Stimulated activated effector memory CD8-positive, alpha-beta T cell treated with anti-CD3 and anti-CD28 coated beads, Interleukin-12 subunit alpha, Interleukin-12 subunit beta, amount 100 ng/mL, for 72 hours (primary cell): ENCODE data around the gene CREG1.

Experiments used
- ATAC-seq: fragments of 150-1000 bp; cut with Tn5 transposase; 2 replicates; pipeline ENCODE4 v1.10.0; 2021
- DNase-seq, 2 donors: peaks; one replicate each; pipeline ENCODE4 v3.0.0; 2021 to 2022; ENCODE audit warnings: low spot score in 2 of 2
- H3K27ac Mint-ChIP-seq: one replicate; pipeline ENCODE4 v1.8.0; 2022; ENCODE audit warnings: mild to moderate bottlenecking, mixed read lengths
- H3K36me3 Mint-ChIP-seq: one replicate; pipeline ENCODE4 v1.8.0; 2022; ENCODE audit warnings: mild to moderate bottlenecking, mixed read lengths
- H3K4me1 Mint-ChIP-seq: one replicate; pipeline ENCODE4 v1.8.0; 2022; ENCODE audit warnings: mixed read lengths
- H3K4me3 Mint-ChIP-seq: one replicate; pipeline ENCODE4 v1.8.0; 2022; ENCODE audit warnings: mild to moderate bottlenecking, mixed read lengths
- H3K9me3 Mint-ChIP-seq: one replicate; pipeline ENCODE4 v1.8.0; 2022; ENCODE audit warnings: mixed read lengths

The CREG1 gene

GRCh38 chr1:167548059-167548932 lies 5.3 kb downstream of the CREG1 start:
- Mint-ChIP-seq H3K36me3 (peaks cover 29% of the 10 kb centered on the region), H3K4me3 (no peak overlapping the region), H3K27ac (no peak overlapping the region), H3K4me1 (peaks cover 38% of the 10 kb centered on the region), H3K9me3 (no peaks in the 10 kb centered on the region)
- ATAC-seq (no peak), DNase-seq (no peak)

- no peak for DNase-seq
- no peak overlapping the region for H3K27ac Mint-ChIP-seq
- no peaks in the 10 kb centered on the region for H3K9me3 Mint-ChIP-seq
- peaks cover 29% of the 10 kb centered on the region for H3K36me3 Mint-ChIP-seq
- no peak for ATAC-seq
- peaks cover 40% of the 10 kb centered on the region for H3K4me1 Mint-ChIP-seq
- H3K4me3 Mint-ChIP-seq, result no peak overlapping the region
Measured at GRCh38 chr1:167546935-167547334, 6.6 kb downstream of the CREG1 start.

GRCh38 chr1:167545349-167545748 lies 8.2 kb downstream of the CREG1 start:
- H3K9me3 Mint-ChIP-seq, result no peaks in the 10 kb centered on the region
- peaks cover 29% of the 10 kb centered on the region for H3K36me3 Mint-ChIP-seq
- no peak for ATAC-seq
- H3K4me3 Mint-ChIP-seq, result no peak overlapping the region
- no peak overlapping the region for H3K27ac Mint-ChIP-seq
- H3K4me1 Mint-ChIP-seq, result peaks cover 41% of the 10 kb centered on the region
- DNase-seq, result no peak

- Mint-ChIP-seq H3K27ac (no peak overlapping the region), H3K9me3 (no peaks in the 10 kb centered on the region), H3K4me3 (no peak overlapping the region), H3K4me1 (peaks cover 45% of the 10 kb centered on the region), H3K36me3 (peaks cover 29% of the 10 kb centered on the region)
- DNase-seq (no peak), ATAC-seq (no peak)
Measured at GRCh38 chr1:167544447-167545093, 9.0 kb downstream of the CREG1 start.

GRCh38 chr1:167543199-167543990 lies 10.2 kb downstream of the CREG1 start:
- Mint-ChIP-seq H3K27ac (no peak overlapping the region), H3K9me3 (no peaks in the 10 kb centered on the region)

DNA sequence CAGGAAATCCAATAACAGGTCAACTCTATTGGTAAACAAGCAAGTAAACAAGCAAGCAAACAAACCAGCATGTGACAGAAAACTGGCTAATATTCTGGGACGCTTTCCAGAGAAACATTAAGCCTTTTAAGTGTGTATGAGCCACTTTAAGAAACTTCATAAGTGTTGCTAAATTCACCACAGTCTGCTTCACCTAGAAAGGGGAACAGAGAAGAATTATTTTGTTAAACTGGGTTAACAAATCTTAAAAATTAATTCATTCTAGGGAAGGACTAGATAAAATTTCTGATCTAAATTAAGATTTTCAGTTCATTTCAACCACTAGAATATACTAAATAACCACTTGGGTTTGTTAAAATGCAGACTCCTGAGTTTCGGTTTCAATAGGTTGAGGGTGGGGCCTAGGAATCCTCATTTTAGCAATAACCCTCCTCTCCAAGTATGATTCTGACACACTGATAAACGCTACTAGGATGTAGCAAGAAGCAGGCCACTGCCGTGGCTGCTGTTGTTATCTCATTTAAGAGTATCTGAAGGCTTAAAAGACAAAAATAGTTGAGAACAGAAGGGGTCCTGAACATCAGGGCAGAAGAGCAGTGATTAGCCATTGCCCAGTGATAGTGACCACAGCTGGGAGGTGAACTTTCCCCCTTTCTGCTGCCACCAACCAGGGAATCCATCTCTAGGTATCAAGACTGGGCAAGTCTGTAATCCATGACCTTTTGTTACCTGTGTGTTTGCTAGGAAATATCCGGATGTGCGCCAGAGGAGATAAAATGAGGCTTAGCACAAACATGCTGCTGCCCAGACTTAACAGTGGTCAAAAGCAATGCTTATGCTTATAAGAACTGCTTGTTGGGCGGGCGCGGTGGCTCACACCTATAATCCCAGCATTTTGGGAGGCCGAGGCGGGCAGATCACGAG lies 11.2 kb downstream of the CREG1 start:
- H3K27ac Mint-ChIP-seq, result peak overlapping the region; percentile 53
- ATAC-seq (peak; percentile 83), DNase-seq (no peak)
- H3K9me3 Mint-ChIP-seq, result no peaks in the 10 kb centered on the region
- peak overlapping the region; percentile 11 for H3K4me3 Mint-ChIP-seq
- H3K4me1 Mint-ChIP-seq, result peaks cover 55% of the 10 kb centered on the region
- peaks cover 24% of the 10 kb centered on the region for H3K36me3 Mint-ChIP-seq

More at GRCh38 chr1:167543199-167543990, 10.2 kb downstream of the CREG1 start:
- Mint-ChIP-seq H3K4me1 (peaks cover 54% of the 10 kb centered on the region), H3K36me3 (peaks cover 29% of the 10 kb centered on the region), H3K4me3 (no peak overlapping the region)
- no peak for ATAC-seq
- DNase-seq, result no peak

- Mint-ChIP-seq H3K9me3 (no peaks in the 10 kb centered on the region), H3K4me3 (peak overlapping the region; percentile 11), H3K27ac (peak overlapping the region; percentile 53), H3K36me3 (peaks cover 19% of the 10 kb centered on the region), H3K4me1 (peaks cover 55% of the 10 kb centered on the region)
- no peak for DNase-seq
- peak; percentile 67 for ATAC-seq
Measured at GRCh38 chr1:167541610-167542009, 12.0 kb downstream of the CREG1 start.

DNA sequence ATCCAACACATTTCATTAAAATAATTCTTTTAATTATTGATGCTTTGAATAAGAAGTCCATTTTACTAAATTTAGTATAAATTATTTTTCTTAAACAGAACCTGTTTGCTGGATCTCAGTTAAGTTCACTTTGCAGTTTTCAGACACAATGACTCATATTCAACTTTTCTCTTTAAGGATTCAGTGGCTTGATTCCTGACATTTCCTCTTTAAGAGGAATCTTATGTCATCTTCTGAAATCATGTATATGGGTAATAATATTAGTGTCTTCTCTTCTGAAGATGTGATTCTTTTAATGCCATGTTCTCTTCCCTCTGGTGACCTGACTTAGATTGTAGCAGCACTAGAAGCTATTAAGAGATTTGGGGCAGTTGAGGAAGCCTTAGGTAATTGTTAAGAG lies 12.6 kb downstream of the CREG1 start:
- Mint-ChIP-seq H3K27ac (peak overlapping the region; percentile 53), H3K4me1 (peaks cover 55% of the 10 kb centered on the region), H3K36me3 (peaks cover 14% of the 10 kb centered on the region), H3K9me3 (no peaks in the 10 kb centered on the region), H3K4me3 (no peak overlapping the region)
- DNase-seq (no peak), ATAC-seq (no peak)

DNA sequence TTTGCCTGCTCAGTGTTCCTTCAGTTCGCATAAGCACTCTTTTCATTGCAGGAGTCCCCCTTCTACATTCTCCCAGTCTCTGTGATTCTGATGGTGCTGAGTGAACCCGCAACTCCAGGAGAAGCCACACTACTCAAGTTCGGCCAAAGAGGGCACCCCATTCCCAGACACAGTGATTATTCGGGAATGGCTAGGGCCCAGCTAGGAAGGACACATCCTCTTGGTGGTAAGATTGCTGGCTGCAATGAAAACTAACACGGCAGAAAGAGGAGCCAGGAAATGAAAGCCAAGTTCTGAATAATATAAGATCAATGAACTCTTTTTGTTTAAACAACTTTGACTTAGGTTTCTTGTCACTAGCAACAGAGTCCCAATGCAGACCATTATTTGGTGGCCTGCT lies 14.9 kb downstream of the CREG1 start:
- H3K36me3 Mint-ChIP-seq, result no peaks in the 10 kb centered on the region
- H3K9me3 Mint-ChIP-seq, result no peaks in the 10 kb centered on the region
- DNase-seq (no peak), ATAC-seq (no peak)
- peaks cover 38% of the 10 kb centered on the region for H3K4me1 Mint-ChIP-seq
- H3K4me3 Mint-ChIP-seq, result peak overlapping the region; percentile 30
- H3K27ac Mint-ChIP-seq, result peak overlapping the region; percentile 64

DNA sequence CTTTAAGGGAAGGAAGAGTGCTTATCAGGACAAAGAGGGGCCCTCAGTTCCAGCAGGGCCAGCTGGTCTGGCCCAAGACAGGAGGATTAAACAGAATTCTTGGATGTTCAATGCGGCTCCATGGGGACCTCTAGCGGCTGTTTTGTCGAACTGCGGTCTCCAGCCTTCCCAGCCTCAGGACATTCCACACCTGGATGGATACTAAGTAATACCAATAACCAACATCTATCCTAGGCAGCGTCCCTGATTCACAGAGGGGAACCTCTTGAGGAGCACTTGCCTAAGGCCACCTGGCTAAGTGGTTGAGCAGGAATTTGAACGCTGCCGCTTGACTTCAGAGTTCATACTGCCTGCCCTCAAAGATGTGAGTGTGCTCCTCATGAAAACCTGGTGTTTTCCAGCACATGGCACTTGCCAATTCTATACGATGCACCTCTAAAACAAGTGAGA lies 19.7 kb downstream of the CREG1 start:
- Mint-ChIP-seq H3K9me3 (no peaks in the 10 kb centered on the region), H3K4me1 (peaks cover 5% of the 10 kb centered on the region), H3K27ac (no peak overlapping the region), H3K36me3 (no peaks in the 10 kb centered on the region), H3K4me3 (no peak overlapping the region)
- peak; percentile 72 for ATAC-seq
- peak; percentile 45 to 82 for DNase-seq

GRCh38 chr1:167532964-167533824 lies 20.4 kb downstream of the CREG1 start:
- Mint-ChIP-seq H3K4me3 (no peak overlapping the region), H3K9me3 (no peaks in the 10 kb centered on the region), H3K4me1 (no peaks in the 10 kb centered on the region), H3K36me3 (no peaks in the 10 kb centered on the region), H3K27ac (no peak overlapping the region)
- no peak for ATAC-seq
- no peak for DNase-seq

DNA sequence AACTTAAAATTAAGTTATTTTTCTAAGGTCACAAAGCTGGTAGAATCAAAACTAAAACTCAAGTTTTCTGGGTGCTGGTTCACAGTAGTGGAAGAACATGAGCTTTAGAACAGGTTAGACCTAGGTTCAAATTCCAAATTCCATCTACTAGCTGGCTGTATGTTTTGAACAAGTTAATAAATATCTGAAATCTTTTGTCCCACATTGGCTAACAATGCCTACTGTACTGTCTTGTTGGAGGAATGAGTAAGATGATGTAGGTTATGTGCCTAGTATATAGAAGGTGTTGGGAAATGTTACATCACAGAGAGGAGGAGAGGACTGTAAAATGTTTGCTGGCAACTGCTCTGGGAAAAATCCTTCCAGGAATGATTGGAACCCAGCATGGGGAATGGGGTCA lies 21.2 kb downstream of the CREG1 start:
- Mint-ChIP-seq H3K4me1 (no peaks in the 10 kb centered on the region), H3K36me3 (no peaks in the 10 kb centered on the region), H3K4me3 (no peak overlapping the region), H3K9me3 (no peaks in the 10 kb centered on the region), H3K27ac (no peak overlapping the region)
- no peak for DNase-seq
- ATAC-seq, result no peak

- H3K9me3 Mint-ChIP-seq, result no peaks in the 10 kb centered on the region
- H3K27ac Mint-ChIP-seq, result no peak overlapping the region
- ATAC-seq (no peak), DNase-seq (no peak)
- H3K36me3 Mint-ChIP-seq, result no peaks in the 10 kb centered on the region
- H3K4me3 Mint-ChIP-seq, result no peak overlapping the region
- H3K4me1 Mint-ChIP-seq, result peaks cover 7% of the 10 kb centered on the region
Measured at GRCh38 chr1:167529829-167530474, 23.6 kb downstream of the CREG1 start.
